HepG2 (cell line): ENCODE results near the gene DMXL1. TPM values are rescaled to one million over a fixed set of nuclear protein-coding genes. Genes with fewer than 3 reads are reported as not detected.

Experiments
- ATAC-seq: fragments of 200-7000 bp; cut with Tn5 transposase; 3 replicates; pipeline ENCODE4 v1.9.1; 2020; ENCODE audit warnings: mild to moderate bottlenecking, moderate library complexity
- BruUV-seq: library from RNA; stranded (reverse); fragments of 400-500 nt; replicated peaks from 2 replicates; lab custom pipeline; 2021; lab: Mats Ljungman, UMichigan
- CTCF ChIA-PET: fragments of 300-600 bp; formaldehyde crosslinking; extraction: SDS; loops from one replicate; lab custom pipeline; 2021; ENCODE audit warnings: low total read pairs, inconsistent platforms, low intra/inter-chr PET ratio; lab: Yijun Ruan, JAX
- POLR2A ChIA-PET: fragments of 350-600 bp; sonication (Branson Sonifier 250); formaldehyde crosslinking; loops from one replicate; lab custom pipeline; 2020; ENCODE audit warnings: antibody characterized with exemption, inconsistent platforms; lab: Yijun Ruan, JAX
- DNase-seq: peaks from one replicate; pipeline ENCODE4 v3.0.0-alpha.2; 2015; ENCODE audit warnings: low spot score
- FAIRE-seq: peaks from 3 replicates; lab custom pipeline; 2011; peaks lifted over from hg19 to GRCh38; lab: Jason Lieb, UNC
- H2AFZ ChIP-seq: one replicate; pipeline ENCODE4 v1.6.1; 2011; ENCODE audit warnings: low read length, inconsistent platforms
- H3K27ac ChIP-seq: fragments of 300-600 bp; 3 replicates; pipeline ENCODE4 v1.8.0; 2011; ENCODE audit warnings: mixed run types, mild to moderate bottlenecking, mixed read lengths, low read length, inconsistent platforms; ENCODE audit not compliant: insufficient read depth; ENCODE audit errors: extremely low read length
- H3K27me3 ChIP-seq, 2 experiments: fragments of 200-600 bp in 1 of 2; 2 replicates in 1 of 2; 3 replicates in 1 of 2; pipeline versions ENCODE4 v1.6.0 to v1.8.0; 2011; ENCODE audit warnings: low read length in 2 of 2, mild to moderate bottlenecking in 2 of 2, moderate library complexity in 2 of 2, inconsistent platforms in 1 of 2; ENCODE audit not compliant: insufficient read depth in 2 of 2, control insufficient read depth in 1 of 2
- H3K36me3 ChIP-seq, 2 experiments: fragments of 200-600 bp in 1 of 2; replicated peaks in 1 of 2; 2 replicates in 1 of 2; 3 replicates in 1 of 2; pipeline versions ENCODE4 v1.5.1 to v1.8.0; 2011; ENCODE audit warnings: low read length in 2 of 2, inconsistent platforms in 1 of 2; ENCODE audit not compliant: insufficient read depth in 2 of 2, control insufficient read depth in 1 of 2
- H3K4me1 ChIP-seq: 2 replicates; pipeline ENCODE4 v1.5.1; 2012; ENCODE audit warnings: low read length, inconsistent platforms; ENCODE audit not compliant: insufficient read depth
- H3K4me2 ChIP-seq: 2 replicates; pipeline ENCODE4 v1.6.0; 2011; ENCODE audit warnings: low read depth, low read length, inconsistent platforms
- H3K4me3 ChIP-seq, 3 experiments: fragments of 200-600 bp in 1 of 3; sonication (generic), shearing (Covaris generic) in 1 of 3; replicated peaks in 1 of 3; 2 replicates each; pipeline ENCODE4 v1.5.1; 2011 to 2016; ENCODE audit warnings: low read length in 3 of 3, inconsistent platforms in 2 of 3, low read depth in 2 of 3, mild to moderate bottlenecking in 2 of 3, control low read depth in 1 of 3, mixed read lengths in 1 of 3; ENCODE audit not compliant: insufficient read depth in 1 of 3
- H3K79me2 ChIP-seq: one replicate; pipeline ENCODE4 v1.6.1; 2011; ENCODE audit warnings: low read length, inconsistent platforms; ENCODE audit not compliant: insufficient read depth
- H3K9ac ChIP-seq: 2 replicates; pipeline ENCODE4 v1.6.0; 2011; ENCODE audit warnings: mild to moderate bottlenecking, low read depth, low read length, inconsistent platforms; ENCODE audit not compliant: insufficient read depth
- H3K9me3 ChIP-seq: 2 replicates; pipeline ENCODE4 v1.5.1; 2012; ENCODE audit warnings: mild to moderate bottlenecking, low read length
- H4K20me1 ChIP-seq: 2 replicates; pipeline ENCODE4 v1.6.0; 2011; ENCODE audit warnings: inconsistent platforms, mild to moderate bottlenecking, low read length, moderate library complexity; ENCODE audit not compliant: insufficient read depth
- CENPT ChIP-seq: sonication (generic); formaldehyde crosslinking; IDR thresholded peaks from 2 replicates; pipeline ENCODE4 v1.8.0; 2022; ENCODE audit warnings: low read depth, mild to moderate bottlenecking, moderate library complexity, missing genetic modification reagents
- CREM ChIP-seq, 2 experiments: sonication (generic) in 1 of 2; formaldehyde crosslinking in 1 of 2; IDR thresholded peaks; 2 replicates each; pipeline versions ENCODE4 v1.4.0 to v1.6.1; 2016 to 2020; ENCODE audit warnings: antibody characterized with exemption in 1 of 2, mild to moderate bottlenecking in 1 of 2, missing genetic modification reagents in 1 of 2
- KDM2A ChIP-seq: sonication (generic); formaldehyde crosslinking; IDR thresholded peaks from 2 replicates; pipeline ENCODE4 v1.4.0; 2020; ENCODE audit warnings: low read depth, missing genetic modification reagents, borderline replicate concordance
- MEF2D ChIP-seq: sonication (generic); formaldehyde crosslinking; IDR thresholded peaks from 2 replicates; pipeline ENCODE4 v1.5.1; 2020; ENCODE audit warnings: mild to moderate bottlenecking, missing genetic modification reagents
- MIER3 ChIP-seq: IDR thresholded peaks from 2 replicates; pipeline ENCODE4 v1.6.1; 2016; ENCODE audit warnings: missing compliant biosample characterization, borderline replicate concordance
- PITX1 ChIP-seq: sonication (generic); formaldehyde crosslinking; IDR thresholded peaks from 2 replicates; pipeline ENCODE4 v1.5.1; 2020; ENCODE audit warnings: mild to moderate bottlenecking, missing genetic modification reagents
- SP140L ChIP-seq: sonication (generic); formaldehyde crosslinking; IDR thresholded peaks from 2 replicates; pipeline ENCODE4 v1.4.0; 2020; ENCODE audit warnings: missing genetic modification reagents, borderline replicate concordance
- TFDP1 ChIP-seq: IDR thresholded peaks from 2 replicates; pipeline ENCODE4 v1.6.1; 2016; ENCODE audit warnings: missing compliant biosample characterization, missing genetic modification reagents, borderline replicate concordance
- YY1 ChIP-seq: IDR thresholded peaks from 2 replicates; pipeline ENCODE4 v1.6.1; 2011; ENCODE audit warnings: low read length, low read depth, moderate library complexity, mild to moderate bottlenecking; ENCODE audit not compliant: insufficient read depth, insufficient replicate concordance
- ZIK1 ChIP-seq: sonication (generic); formaldehyde crosslinking; IDR thresholded peaks from 2 replicates; pipeline ENCODE4 v1.5.0; 2020; ENCODE audit warnings: mild to moderate bottlenecking, low read depth, missing genetic modification reagents, borderline replicate concordance
- ZNF354B ChIP-seq: sonication (generic); formaldehyde crosslinking; IDR thresholded peaks from 2 replicates; pipeline ENCODE4 v1.8.0; 2022; ENCODE audit warnings: mild to moderate bottlenecking, missing genetic modification reagents
- ZNF790 ChIP-seq: sonication (generic); formaldehyde crosslinking; IDR thresholded peaks from 2 replicates; pipeline ENCODE4 v1.8.0; 2022; ENCODE audit warnings: missing genetic modification reagents, mild to moderate bottlenecking, borderline replicate concordance
- ZNF850 ChIP-seq: sonication (generic); formaldehyde crosslinking; conservative IDR thresholded peaks from 2 replicates; pipeline ENCODE4 v1.9.0; 2021; ENCODE audit warnings: mild to moderate bottlenecking, missing genetic modification reagents
- WGBS: methylation state at CpG from one replicate; pipeline ENCODE4 v1.1.6; 2017; ENCODE audit warnings: low lambda C conversion rate; 5-methylcytosine and 5-hydroxymethylcytosine counted together
- in situ Hi-C: cut with HindIII; loops from 2 replicates; pipeline ENCODE4 v1.10.0; 2017; ENCODE audit warnings: low pct_unique_long_range_greater_than_20kb; ENCODE audit not compliant: extremely low pct_ligation_motif_present
- intact Hi-C: fragments of 100-400 bp; cut with micrococcal nuclease; formaldehyde crosslinking; loops from one replicate; pipeline ENCODE4 v1.10.0; 2022; ENCODE audit not compliant: unreplicated experiment
- polyA plus RNA-seq, 8 experiments: library from polyadenylated mRNA; depleted of rRNA in 3 of 8; stranded (reverse) in 7 of 8; unstranded in 1 of 8; fragments of >200 nt; fragmentation: Illumina TruSeq in 4 of 8; extraction: Trizol in 4 of 8; gene quantifications; 2 replicates each; pipeline versions ENCODE4 v1.2.1 to v1.2.3, GENCODE V29; 2011 to 2016; ENCODE audit warnings: low read depth in 4 of 8, missing spikeins in 1 of 8, mixed read lengths in 1 of 8; ENCODE audit not compliant: insufficient read depth in 1 of 8
- total RNA-seq, 5 experiments: library from RNA; depleted of rRNA; stranded (reverse); fragments of >200 nt; fragmentation: Illumina TruSeq; extraction: Trizol; gene quantifications; 2 replicates each; pipeline ENCODE4 v1.2.3, GENCODE V29; 2016; ENCODE audit warnings: low read depth in 1 of 5
- TF ChIP-seq, protein P1 (sequence below): sonication (generic); formaldehyde crosslinking; IDR thresholded peaks from 2 replicates; pipeline ENCODE4 v1.8.0; 2022; ENCODE audit warnings: mild to moderate bottlenecking, missing genetic modification reagents; ENCODE audit not compliant: insufficient replicate concordance

DMXL1 gene
- total and polyA plus RNA-seq, 2 of the 13 experiments (the other 11 are each of a cell fraction or from before 2014, with no cell fraction given) = 6.9 to 18.6 TPM

DNA sequence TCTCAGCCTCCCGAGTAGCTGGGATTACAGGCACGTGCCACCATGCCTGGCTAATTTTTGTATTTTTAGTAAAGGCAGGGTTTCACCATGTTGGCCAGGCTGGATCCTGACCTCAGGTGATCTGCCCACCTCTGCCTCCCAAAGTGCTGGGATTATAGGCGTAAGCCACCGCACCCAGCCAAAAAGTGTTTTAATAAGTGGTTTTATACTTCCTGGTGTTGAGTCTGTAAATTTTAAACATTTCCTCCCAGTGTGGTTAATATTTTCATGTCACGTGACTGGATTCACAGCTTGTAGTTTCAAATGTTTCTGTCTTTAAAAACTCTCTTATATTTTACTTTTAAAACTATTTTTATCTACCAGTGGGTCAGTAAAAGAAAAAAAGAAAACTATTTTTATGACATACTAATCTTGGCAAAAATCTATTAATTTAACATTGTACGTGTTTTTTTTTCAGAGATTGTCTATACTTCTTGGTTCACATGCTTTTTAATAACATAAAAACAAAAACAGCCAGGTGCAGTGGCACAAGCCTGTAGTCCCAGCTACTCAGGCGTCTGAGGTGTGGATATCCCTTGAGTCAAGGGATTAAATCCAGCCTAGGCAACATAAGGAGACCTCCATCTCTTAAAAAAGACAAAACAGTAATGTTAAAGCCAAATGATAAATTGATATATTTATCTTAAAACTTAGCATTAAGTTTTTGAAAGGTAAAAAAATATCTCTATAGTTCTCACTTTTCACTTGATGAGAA lies 117.1 kb downstream of the DMXL1 start (continued):
- TF ChIP-seq, protein P1, sequence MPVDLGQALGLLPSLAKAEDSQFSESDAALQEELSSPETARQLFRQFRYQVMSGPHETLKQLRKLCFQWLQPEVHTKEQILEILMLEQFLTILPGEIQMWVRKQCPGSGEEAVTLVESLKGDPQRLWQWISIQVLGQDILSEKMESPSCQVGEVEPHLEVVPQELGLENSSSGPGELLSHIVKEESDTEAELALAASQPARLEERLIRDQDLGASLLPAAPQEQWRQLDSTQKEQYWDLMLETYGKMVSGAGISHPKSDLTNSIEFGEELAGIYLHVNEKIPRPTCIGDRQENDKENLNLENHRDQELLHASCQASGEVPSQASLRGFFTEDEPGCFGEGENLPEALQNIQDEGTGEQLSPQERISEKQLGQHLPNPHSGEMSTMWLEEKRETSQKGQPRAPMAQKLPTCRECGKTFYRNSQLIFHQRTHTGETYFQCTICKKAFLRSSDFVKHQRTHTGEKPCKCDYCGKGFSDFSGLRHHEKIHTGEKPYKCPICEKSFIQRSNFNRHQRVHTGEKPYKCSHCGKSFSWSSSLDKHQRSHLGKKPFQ = no peak
- TF ChIP-seq ZNF354B (CRISPR knock-in tag) (no peak), ZNF790 (CRISPR knock-in tag) (no peak), TFDP1 (CRISPR knock-in tag) (no peak), PITX1 (no peak), CREM (IDR thresholded peaks at IDR 0.05) (no peak), CREM (CRISPR knock-in tag; IDR thresholded peaks at IDR 0.05) (no peak), ZIK1 (CRISPR knock-in tag) (no peak), YY1 (no peak)
- TF ChIP-seq, all 625 proteins: peak for 0

DNA sequence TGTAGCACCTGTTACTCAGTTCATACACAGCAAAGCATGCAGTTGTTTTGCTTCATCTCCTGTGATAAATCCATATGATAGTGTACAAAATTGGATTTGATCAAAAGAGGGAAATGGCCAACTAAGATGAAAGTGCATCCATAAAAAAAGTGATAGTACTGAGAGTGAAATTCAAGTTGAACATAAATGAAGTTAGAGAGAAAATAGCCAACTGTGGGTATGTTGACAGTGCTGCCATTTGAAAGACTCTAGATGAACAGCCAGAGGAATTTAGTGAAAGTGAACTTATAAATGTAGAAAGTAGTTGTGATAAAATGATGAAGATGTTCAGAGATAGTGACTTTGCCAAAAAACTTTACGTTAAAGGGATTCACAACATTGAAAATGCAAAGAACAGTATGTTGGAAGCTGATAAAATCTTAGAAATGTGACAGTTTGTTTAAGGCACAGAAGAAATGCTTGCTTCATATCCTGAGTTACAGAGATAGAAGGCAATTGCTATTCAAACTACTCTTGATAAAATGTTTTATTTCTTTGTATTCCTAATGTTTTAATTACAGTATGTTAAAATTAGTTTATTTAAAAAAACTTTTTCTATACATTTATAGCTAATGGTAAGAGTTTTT lies 119.7 kb downstream of the DMXL1 start:
- peaks cover 0 to 2% of the 10 kb centered on the region in 2 experiments; a peak in 1 of 5 replicates for H3K36me3 ChIP-seq
- WGBS = 98% methylated on average over 1 of the region's 1 CpG
- ATAC-seq (no peak), FAIRE-seq (no peak), DNase-seq (no peak)
- TF ChIP-seq MEF2D (CRISPR knock-in tag) (no peak), KDM2A (no peak), CENPT (CRISPR knock-in tag) (no peak), ZNF850 (no peak), MIER3 (CRISPR knock-in tag) (no peak), SP140L (CRISPR knock-in tag) (no peak)
- H3K4me2 ChIP-seq = no peak overlapping the region
- intact Hi-C loops = no loop called here
- H2AFZ ChIP-seq = no peak overlapping the region
- BruUV-seq = no TSS peak
- no peaks in the 10 kb centered on the region for H3K4me1 ChIP-seq
- H3K27ac ChIP-seq = no peak overlapping the region
- ChIA-PET POLR2A (no interaction called here), CTCF (no interaction called here)
- H3K27me3 ChIP-seq = no peaks in the 10 kb centered on the region
- no peaks in the 10 kb centered on the region for H3K9me3 ChIP-seq
- H4K20me1 ChIP-seq = no peaks in the 10 kb centered on the region
- no peak overlapping the region for H3K9ac ChIP-seq
- H3K79me2 ChIP-seq = no peaks in the 10 kb centered on the region
- in situ Hi-C loops = no loop called here
- no peak overlapping the region for H3K4me3 ChIP-seq
